GM19324 (cell line): ENCODE data around the gene ATP2B2.

Source experiments
- ATAC-seq: cut with Tn5 transposase; IDR thresholded peaks from one replicate; pipeline ENCODE4 v1.9.1; 2021; ENCODE audit warnings: mild to moderate bottlenecking, moderate library complexity; ENCODE audit not compliant: unreplicated experiment, low FRiP score

ATP2B2 gene

DNA sequence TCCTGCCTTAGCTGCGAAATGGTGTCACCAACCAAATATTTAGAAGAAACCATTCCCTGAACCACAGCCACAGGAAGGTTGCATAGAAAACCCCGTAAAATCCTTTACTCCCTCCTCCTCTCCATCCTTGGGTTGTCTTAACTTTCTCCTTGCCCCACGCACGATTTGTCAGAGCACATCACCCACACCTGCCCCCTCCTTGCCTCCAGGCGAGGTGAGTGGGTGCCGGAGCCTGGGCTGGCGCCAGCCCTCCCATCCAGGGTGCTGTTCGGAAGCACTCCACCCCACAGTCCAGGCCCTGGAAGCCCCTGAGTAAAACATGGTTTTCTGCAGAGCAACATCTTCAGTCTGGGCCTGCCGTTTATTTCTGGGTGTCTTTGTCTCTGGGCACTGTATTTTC, 216.3 kb downstream of the ATP2B2 start:
- no peak for ATAC-seq

DNA sequence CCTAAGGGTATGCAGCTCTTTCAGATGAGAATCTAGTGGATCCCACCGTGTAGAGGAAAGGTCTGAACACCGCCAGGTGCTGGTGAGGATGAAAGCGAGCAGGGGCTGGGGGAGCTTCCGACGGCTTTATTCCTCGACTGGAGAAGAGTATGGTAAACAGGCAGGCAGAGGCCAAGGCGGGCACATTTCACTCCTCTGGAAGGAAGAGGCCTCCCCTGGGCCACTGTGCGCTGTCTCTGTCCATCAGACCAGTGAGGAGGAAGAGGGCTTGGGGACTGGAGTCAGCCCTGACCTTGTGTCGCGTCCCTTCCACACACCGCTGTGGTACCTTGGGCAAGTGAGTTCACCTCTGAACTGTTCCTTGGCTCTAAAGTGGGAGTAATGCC, 216.8 kb downstream of the ATP2B2 start:
- ATAC-seq = no peak

DNA sequence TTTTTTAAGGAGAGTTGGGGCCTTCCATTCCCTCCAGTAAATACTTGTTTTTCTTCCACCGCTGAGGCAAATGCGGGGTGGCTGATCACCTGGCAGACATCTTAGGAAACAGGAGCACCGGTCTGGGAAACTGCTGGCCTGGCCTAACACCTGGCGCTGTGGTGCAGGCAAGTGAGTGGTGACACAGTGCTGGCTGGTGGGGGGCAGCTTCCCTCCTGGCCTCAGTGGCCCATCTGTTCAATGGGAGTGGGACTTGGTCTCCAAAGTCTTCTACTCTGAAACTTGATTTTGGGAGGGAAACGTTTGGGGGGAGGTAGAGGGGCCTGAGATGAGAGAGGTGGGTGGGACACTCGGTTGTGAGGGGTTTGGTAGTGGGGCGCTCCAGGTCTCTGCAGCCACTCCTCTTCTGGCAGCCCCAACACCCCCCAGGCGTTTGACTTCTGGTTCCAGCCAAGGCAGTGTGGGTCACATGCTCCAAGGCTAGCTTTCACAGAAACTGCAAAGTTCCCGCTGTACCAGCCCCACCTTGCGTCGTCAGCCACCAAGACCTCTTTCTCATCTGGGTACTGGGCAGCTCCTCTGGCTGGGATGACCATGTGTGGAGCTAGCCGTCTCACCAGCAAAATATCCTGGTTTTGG, 217.3 kb downstream of the ATP2B2 start:
- no peak for ATAC-seq

GRCh38 chr3:10286596-10287295, 218.6 kb downstream of the ATP2B2 start:
- ATAC-seq = no peak

- no peak for ATAC-seq
Measured at GRCh38 chr3:10286133-10286524, 219.3 kb downstream of the ATP2B2 start.

- no peak for ATAC-seq
Measured at GRCh38 chr3:10285272-10286132, 219.9 kb downstream of the ATP2B2 start.

DNA sequence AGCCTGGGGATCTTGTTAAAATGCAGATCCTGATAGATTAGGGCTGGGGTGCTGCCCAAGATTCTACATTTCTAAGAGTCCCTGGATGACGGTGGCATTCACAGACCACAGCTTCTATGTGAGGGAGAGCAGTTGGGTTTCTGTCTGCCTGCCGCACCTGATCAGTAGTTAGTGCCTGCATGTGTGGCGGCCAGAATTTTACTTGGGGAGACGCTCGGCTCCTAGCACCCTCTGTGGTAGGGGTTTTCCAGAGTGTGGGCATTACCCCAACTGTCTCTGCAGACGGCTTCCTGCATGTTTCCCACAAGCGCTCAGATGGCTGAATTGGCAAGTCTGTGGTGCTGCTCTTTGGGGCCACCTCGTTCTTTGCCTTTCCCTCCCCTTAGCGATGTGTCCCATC, 220.9 kb downstream of the ATP2B2 start:
- no peak for ATAC-seq

- no peak for ATAC-seq
Measured at GRCh38 chr3:10283638-10284037, 221.7 kb downstream of the ATP2B2 start.

GRCh38 chr3:10281951-10282350, 223.4 kb downstream of the ATP2B2 start:
- ATAC-seq = no peak

DNA sequence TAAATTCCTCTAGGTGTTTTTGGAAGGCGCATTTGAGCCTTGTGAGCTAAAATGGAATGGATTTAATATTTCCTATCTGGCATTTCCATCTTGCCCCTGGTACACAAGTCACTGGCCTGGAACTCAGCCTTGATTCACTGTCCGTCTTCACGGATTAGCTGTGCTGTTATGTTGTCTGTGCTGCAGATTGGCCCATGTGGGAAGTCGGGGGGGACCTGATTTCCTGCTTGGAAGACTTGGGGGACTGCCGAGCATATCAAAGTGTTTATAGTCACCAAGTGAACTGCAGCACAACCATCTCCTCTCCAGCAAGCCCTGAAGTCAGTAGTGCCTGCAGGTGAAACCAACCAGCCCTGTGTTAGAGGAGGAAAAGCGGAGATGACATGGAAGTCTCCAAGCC, 224.8 kb downstream of the ATP2B2 start:
- ATAC-seq = no peak

- ATAC-seq = no peak
Measured at GRCh38 chr3:10280177-10280529, 225.2 kb downstream of the ATP2B2 start.

- no peak for ATAC-seq
Measured at GRCh38 chr3:10279384-10280176, 225.8 kb downstream of the ATP2B2 start.

DNA sequence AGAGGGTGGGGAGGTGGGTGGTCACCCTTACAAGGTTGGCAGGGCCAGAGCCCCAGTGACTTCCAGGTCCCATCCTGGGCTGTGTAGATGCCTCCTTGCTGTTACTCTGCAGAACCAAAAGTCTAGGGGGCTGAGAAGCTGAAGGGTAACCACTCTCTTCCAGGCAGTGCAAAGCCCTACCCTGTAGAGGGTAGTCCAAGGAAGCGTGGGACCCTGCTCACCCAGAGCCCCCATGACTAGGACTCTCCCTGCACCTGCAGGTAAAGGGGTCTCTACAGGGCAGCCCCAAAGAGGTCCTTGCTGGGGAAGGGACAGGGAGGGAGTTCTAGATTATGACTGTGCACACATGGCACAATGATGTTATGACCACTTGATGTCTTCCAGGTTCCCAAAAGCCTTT, 226.9 kb downstream of the ATP2B2 start:
- no peak for ATAC-seq

DNA sequence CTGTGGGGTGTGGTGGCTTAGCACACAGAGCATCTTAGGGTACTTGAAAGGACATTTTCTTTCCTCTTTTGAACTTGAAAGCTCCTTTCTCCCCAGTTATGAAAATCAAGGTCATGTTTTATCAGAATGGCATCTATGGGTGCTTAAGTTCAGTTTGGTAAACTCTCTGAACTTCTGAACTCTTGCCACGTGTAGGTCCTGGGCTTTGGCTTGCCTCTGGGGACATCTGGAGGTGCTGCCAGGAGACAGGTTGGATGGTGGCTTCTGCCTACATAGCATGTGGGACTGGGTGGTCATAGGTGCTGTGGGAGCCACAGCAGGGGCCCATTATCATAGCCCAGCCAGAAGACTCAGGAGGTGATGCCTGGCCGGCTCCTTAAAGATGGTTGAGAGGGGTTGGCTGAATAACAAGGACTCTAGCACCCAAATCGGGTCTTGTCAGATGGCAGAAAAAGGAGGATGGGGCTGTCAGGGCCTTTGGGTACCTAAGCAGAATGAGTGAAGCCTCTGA, 228.2 kb downstream of the ATP2B2 start:
- ATAC-seq = no peak

DNA sequence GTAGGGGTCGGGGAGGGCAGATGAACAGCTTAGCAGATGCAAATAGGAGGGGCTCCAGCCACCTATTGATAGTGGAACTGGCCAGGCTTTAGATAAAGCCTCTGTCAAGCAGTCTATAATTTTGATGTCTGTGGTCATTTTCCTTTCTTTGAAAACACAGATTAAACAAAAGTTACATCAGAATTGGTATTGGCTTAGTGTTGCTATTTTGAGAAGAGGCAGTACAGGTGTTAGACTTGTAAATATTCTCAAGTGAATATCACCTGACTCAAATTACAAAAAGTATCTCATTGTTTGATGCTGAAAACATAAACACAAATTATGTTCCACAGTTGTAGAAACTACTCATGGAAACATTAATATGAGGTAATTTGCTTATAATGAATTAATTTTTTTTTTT, 230.8 kb downstream of the ATP2B2 start:
- no peak for ATAC-seq
